Measurements from ENCODE around the gene CENPP. TPM values are rescaled to one million over a fixed set of nuclear protein-coding genes. Genes with fewer than 3 reads are reported as not detected.

Gene CENPP
- polyA plus RNA-seq, 3 donors from 2014 or later: 4.5 to 9.7 (median 4.7) TPM

- Mint-ChIP-seq H3K27me3 (ENCODE audit: low read depth in 3 of 3) (peaks cover 0 to 2% (median 0%) of the 10 kb centered on the region in 3 donors), H3K4me3 (no peak overlapping the region), H3K27ac (no peak overlapping the region), H3K4me1 (peaks cover 8 to 14% of the 10 kb centered on the region in 2 donors), H3K36me3 (peaks cover 0 to 11% (median 8%) of the 10 kb centered on the region in 3 donors), H3K9me3 (no peaks in the 10 kb centered on the region)
- DNase-seq: no peak
These were observed 331.7 kb downstream of the CENPP start for GRCh38 chr9:92657296-92658094.

GRCh38 chr9:92658176-92658575, 332.4 kb downstream of the CENPP start:
- Mint-ChIP-seq H3K4me3 (no peak overlapping the region), H3K9me3 (no peaks in the 10 kb centered on the region), H3K36me3 (peaks cover 0 to 7% (median 3%) of the 10 kb centered on the region in 3 donors)

GRCh38 chr9:92658611-92659010, 332.9 kb downstream of the CENPP start:
- peaks cover 0 to 2% (median 0%) of the 10 kb centered on the region in 3 donors for H3K27me3 Mint-ChIP-seq (ENCODE audit: low read depth in 3 of 3)
- DNase-seq: no peak
- H3K27ac Mint-ChIP-seq: no peak overlapping the region
- H3K9me3 Mint-ChIP-seq: no peaks in the 10 kb centered on the region
- H3K4me3 Mint-ChIP-seq: no peak overlapping the region
- peaks cover 0 to 7% (median 2%) of the 10 kb centered on the region in 3 donors for H3K36me3 Mint-ChIP-seq
- peaks cover 10 to 21% of the 10 kb centered on the region in 2 donors for H3K4me1 Mint-ChIP-seq

More at GRCh38 chr9:92658176-92658575, 332.4 kb downstream of the CENPP start:
- Mint-ChIP-seq H3K27ac (no peak overlapping the region), H3K4me1 (peaks cover 8 to 16% of the 10 kb centered on the region in 2 donors), H3K27me3 (ENCODE audit: low read depth in 3 of 3) (peaks cover 0 to 2% (median 0%) of the 10 kb centered on the region in 3 donors)
- DNase-seq: no peak

- Mint-ChIP-seq H3K27ac (no peak overlapping the region), H3K9me3 (no peaks in the 10 kb centered on the region), H3K4me3 (no peak overlapping the region), H3K27me3 (ENCODE audit: low read depth in 3 of 3) (peaks cover 0 to 2% (median 0%) of the 10 kb centered on the region in 3 donors), H3K4me1 (peaks cover 18 to 31% of the 10 kb centered on the region in 2 donors), H3K36me3 (peaks cover 0 to 7% (median 2%) of the 10 kb centered on the region in 3 donors)
- no peak for DNase-seq
These were observed 333.8 kb downstream of the CENPP start for GRCh38 chr9:92659601-92660000.

- peaks cover 0 to 4% (median 0%) of the 10 kb centered on the region in 3 donors for H3K27me3 Mint-ChIP-seq (ENCODE audit: low read depth in 3 of 3)
- H3K27ac Mint-ChIP-seq: no peak overlapping the region
- no peak for DNase-seq
- no peak overlapping the region for H3K4me3 Mint-ChIP-seq
- H3K9me3 Mint-ChIP-seq: no peaks in the 10 kb centered on the region
- peaks cover 0 to 7% (median 0%) of the 10 kb centered on the region in 3 donors for H3K36me3 Mint-ChIP-seq
- H3K4me1 Mint-ChIP-seq: peaks cover 23 to 37% of the 10 kb centered on the region in 2 donors
These were observed 334.5 kb downstream of the CENPP start for GRCh38 chr9:92660266-92660665.

- peaks cover 0 to 6% (median 0%) of the 10 kb centered on the region in 3 donors for H3K36me3 Mint-ChIP-seq
- H3K9me3 Mint-ChIP-seq: no peaks in the 10 kb centered on the region
- peak overlapping the region in 1 of 6 donors; percentile 63 for H3K27ac Mint-ChIP-seq
- H3K4me1 Mint-ChIP-seq: peaks cover 27 to 44% of the 10 kb centered on the region in 2 donors
- peaks cover 0 to 4% (median 2%) of the 10 kb centered on the region in 3 donors for H3K27me3 Mint-ChIP-seq (ENCODE audit: low read depth in 3 of 3)
- no peak overlapping the region for H3K4me3 Mint-ChIP-seq
- DNase-seq: no peak
These were observed 335.4 kb downstream of the CENPP start for GRCh38 chr9:92661127-92661526.

- H3K36me3 Mint-ChIP-seq: no peaks in the 10 kb centered on the region
- H3K9me3 Mint-ChIP-seq: no peaks in the 10 kb centered on the region
- no peak overlapping the region for H3K4me3 Mint-ChIP-seq
- peak overlapping the region in 2 of 6 donors; percentile 8 to 63 for H3K27ac Mint-ChIP-seq
- no peak for DNase-seq
- H3K27me3 Mint-ChIP-seq (ENCODE audit: low read depth in 3 of 3): peaks cover 0 to 4% (median 2%) of the 10 kb centered on the region in 3 donors
- H3K4me1 Mint-ChIP-seq: peaks cover 29 to 47% of the 10 kb centered on the region in 2 donors
These were observed 336.0 kb downstream of the CENPP start for GRCh38 chr9:92661743-92662142.

- Mint-ChIP-seq H3K4me1 (peaks cover 35 to 55% of the 10 kb centered on the region in 2 donors), H3K27ac (peak overlapping the region in 2 of 6 donors; percentile 57 to 78), H3K36me3 (no peaks in the 10 kb centered on the region), H3K4me3 (no peak overlapping the region), H3K9me3 (no peaks in the 10 kb centered on the region), H3K27me3 (ENCODE audit: low read depth in 3 of 3) (peaks cover 0 to 6% (median 4%) of the 10 kb centered on the region in 3 donors)
- no peak for DNase-seq
These were observed 337.4 kb downstream of the CENPP start for GRCh38 chr9:92663126-92663525.

- Mint-ChIP-seq H3K4me3 (no peak overlapping the region), H3K4me1 (peaks cover 43 to 63% of the 10 kb centered on the region in 2 donors), H3K27me3 (ENCODE audit: low read depth in 3 of 3) (peaks cover 2 to 6% (median 2%) of the 10 kb centered on the region in 3 donors), H3K36me3 (no peaks in the 10 kb centered on the region), H3K9me3 (no peaks in the 10 kb centered on the region), H3K27ac (peak overlapping the region in 4 of 6 donors; percentile 35 to 78 (median 58))
- DNase-seq: no peak
These were observed 338.2 kb downstream of the CENPP start for GRCh38 chr9:92663951-92664350.

- Mint-ChIP-seq H3K27me3 (ENCODE audit: low read depth in 3 of 3) (peaks cover 3 to 6% (median 3%) of the 10 kb centered on the region in 3 donors), H3K36me3 (no peaks in the 10 kb centered on the region), H3K9me3 (no peaks in the 10 kb centered on the region), H3K27ac (peak overlapping the region; percentile 58 to 86 (median 69)), H3K4me1 (peaks cover 49 to 68% of the 10 kb centered on the region in 2 donors), H3K4me3 (peak overlapping the region in 4 of 5 donors; percentile 0 to 59 (median 20))
- peak; percentile 6 to 48 (median 16) for DNase-seq
These were observed 338.8 kb downstream of the CENPP start for GRCh38 chr9:92664394-92665152.

- peak overlapping the region; percentile 40 to 88 (median 60) for H3K27ac Mint-ChIP-seq
- H3K27me3 Mint-ChIP-seq (ENCODE audit: low read depth in 3 of 3): peaks cover 3 to 13% (median 6%) of the 10 kb centered on the region in 3 donors
- no peaks in the 10 kb centered on the region for H3K9me3 Mint-ChIP-seq
- peaks cover 55 to 72% of the 10 kb centered on the region in 2 donors for H3K4me1 Mint-ChIP-seq
- no peaks in the 10 kb centered on the region for H3K36me3 Mint-ChIP-seq
- DNase-seq: no peak
- no peak overlapping the region for H3K4me3 Mint-ChIP-seq
These were observed 340.1 kb downstream of the CENPP start for GRCh38 chr9:92665836-92666235.

- H3K27ac Mint-ChIP-seq: peak overlapping the region in 5 of 6 donors; percentile 32 to 88 (median 52)
- no peak for DNase-seq
- no peak overlapping the region for H3K4me3 Mint-ChIP-seq
- H3K4me1 Mint-ChIP-seq: peaks cover 57 to 68% of the 10 kb centered on the region in 2 donors
- H3K36me3 Mint-ChIP-seq: no peaks in the 10 kb centered on the region
- peaks cover 3 to 14% (median 6%) of the 10 kb centered on the region in 3 donors for H3K27me3 Mint-ChIP-seq (ENCODE audit: low read depth in 3 of 3)
- no peaks in the 10 kb centered on the region for H3K9me3 Mint-ChIP-seq
These were observed 340.5 kb downstream of the CENPP start for GRCh38 chr9:92666236-92666635.

- Mint-ChIP-seq H3K4me1 (peaks cover 53 to 60% of the 10 kb centered on the region in 2 donors), H3K27ac (peak overlapping the region in 5 of 6 donors; percentile 30 to 55 (median 55)), H3K4me3 (peak overlapping the region in 1 of 5 donors; percentile 55), H3K27me3 (ENCODE audit: low read depth in 3 of 3) (peaks cover 3 to 14% (median 6%) of the 10 kb centered on the region in 3 donors), H3K36me3 (no peaks in the 10 kb centered on the region), H3K9me3 (no peaks in the 10 kb centered on the region)
- DNase-seq: no peak
These were observed 341.3 kb downstream of the CENPP start for GRCh38 chr9:92666912-92667532.

All from immature natural killer cell (primary cell).